Right lobe of liver (tissue), 4 donors: ENCODE data around the gene ATF7.

Experiments
- CTCF ChIP-seq, 4 donors: fragments of 200-600 bp in 3 of 4; fragments of 450-650 bp in 1 of 4; IDR thresholded peaks; one replicate each; pipeline versions ENCODE4 v1.5.1 to v1.8.0; 2016 to 2022; ENCODE audit warnings: antibody characterized with exemption in 4 of 4, mild to moderate bottlenecking in 2 of 4
- POLR2A ChIP-seq: fragments of 450-650 bp; IDR thresholded peaks from one replicate; pipeline ENCODE4 v1.6.1; 2017; ENCODE audit warnings: antibody characterized with exemption, mild to moderate bottlenecking
- donor health status: DM: no; HTN: no; CAD: no.
- donor health status: DM: no; HTN: no; CAD: no.
- donor health status: DM: no; HTN: yes; CAD: no.

- TF ChIP-seq POLR2A (no peak), CTCF (IDR thresholded peaks at IDR 0.05) (no peak)
These were observed 118.6 kb downstream of the ATF7 start for GRCh38 chr12:53507603-53507885.
